Measurements from ENCODE around the gene ACOT12. TPM values are rescaled to one million over a fixed set of nuclear protein-coding genes. Genes with fewer than 3 reads are reported as not detected.

ACOT12 gene
- total and polyA plus RNA-seq, 2 experiments from 2014 or later, result not detected

- Histone ChIP-seq H3K36me3 (ENCODE audit: low read depth) (no peaks in the 10 kb centered on the region), H2AFZ (no peak overlapping the region), H3K9ac (no peak overlapping the region), H3K4me1 (ENCODE audit: insufficient read depth) (no peaks in the 10 kb centered on the region), H3K27me3 (replicated peaks; ENCODE audit: insufficient read depth) (no peaks in the 10 kb centered on the region), H3K79me2 (ENCODE audit: insufficient read depth) (no peaks in the 10 kb centered on the region), H3F3A (ENCODE audit: insufficient read depth) (no peaks in the 10 kb centered on the region), H3K9me2 (ENCODE audit: insufficient read depth) (no peaks in the 10 kb centered on the region), H3K9me3 (ENCODE audit: low read depth) (no peaks in the 10 kb centered on the region), H3K27ac (no peak overlapping the region), H3K4me2 (ENCODE audit: unreplicated experiment) (no peak overlapping the region), H3K4me3 (no peak overlapping the region), H4K20me1 (ENCODE audit: insufficient read depth) (no peaks in the 10 kb centered on the region)
- TF ChIP-seq EZH2 (IDR thresholded peaks at IDR 0.05; ENCODE audit: insufficient read depth, poor library complexity, severe bottlenecking) (no peak), EZH2phosphoT487 (IDR thresholded peaks at IDR 0.05; ENCODE audit: insufficient read depth, low read depth) (no peak)
- WGBS, 2 experiments (ENCODE audit: low coverage in 1 of 2, low lambda C conversion rate in 2 of 2, missing lambda C conversion rate in 2 of 2), result 44 to 46% methylated on average over 5 of the region's 5 CpGs
- in situ Hi-C loops (cut with MboI), result no loop called here
- no peak for DNase-seq
These were observed 34.8 kb downstream of the ACOT12 start for GRCh38 chr5:81359108-81359507.

GRCh38 chr5:81355291-81356251, 38.4 kb downstream of the ACOT12 start:
- Histone ChIP-seq H3K27ac (no peak overlapping the region), H3K4me3 (no peak overlapping the region), H3F3A (ENCODE audit: insufficient read depth) (no peaks in the 10 kb centered on the region), H3K27me3 (replicated peaks; ENCODE audit: insufficient read depth) (no peaks in the 10 kb centered on the region), H3K9ac (no peak overlapping the region), H2AFZ (no peak overlapping the region), H4K20me1 (ENCODE audit: insufficient read depth) (no peaks in the 10 kb centered on the region), H3K4me2 (ENCODE audit: unreplicated experiment) (no peak overlapping the region), H3K36me3 (ENCODE audit: low read depth) (no peaks in the 10 kb centered on the region), H3K9me3 (ENCODE audit: low read depth) (no peaks in the 10 kb centered on the region), H3K79me2 (ENCODE audit: insufficient read depth) (no peaks in the 10 kb centered on the region), H3K4me1 (ENCODE audit: insufficient read depth) (no peaks in the 10 kb centered on the region), H3K9me2 (ENCODE audit: insufficient read depth) (no peaks in the 10 kb centered on the region)
- WGBS, 2 experiments (ENCODE audit: low coverage in 1 of 2, low lambda C conversion rate in 2 of 2, missing lambda C conversion rate in 2 of 2), result 59 to 62% methylated on average over 11 of the region's 11 CpGs
- no peak for DNase-seq
- TF ChIP-seq EZH2phosphoT487 (IDR thresholded peaks at IDR 0.05; ENCODE audit: insufficient read depth, low read depth), result no peak
- TF ChIP-seq EZH2 (IDR thresholded peaks at IDR 0.05; ENCODE audit: insufficient read depth, poor library complexity, severe bottlenecking), result no peak
- in situ Hi-C loops (cut with MboI), result no loop called here

- no peaks in the 10 kb centered on the region for H3K9me2 ChIP-seq (ENCODE audit: insufficient read depth)
- no peaks in the 10 kb centered on the region for H3K79me2 ChIP-seq (ENCODE audit: insufficient read depth)
- no peaks in the 10 kb centered on the region for H3K36me3 ChIP-seq (ENCODE audit: low read depth)
- H3K27me3 ChIP-seq (replicated peaks; ENCODE audit: insufficient read depth), result no peaks in the 10 kb centered on the region
- H3K9me3 ChIP-seq (ENCODE audit: low read depth), result no peaks in the 10 kb centered on the region
- H3K4me3 ChIP-seq, result no peak overlapping the region
- in situ Hi-C loops (cut with MboI), result no loop called here
- no peak overlapping the region for H3K27ac ChIP-seq
- H3F3A ChIP-seq (ENCODE audit: insufficient read depth), result no peaks in the 10 kb centered on the region
- no peaks in the 10 kb centered on the region for H4K20me1 ChIP-seq (ENCODE audit: insufficient read depth)
- H3K9ac ChIP-seq, result no peak overlapping the region
- H2AFZ ChIP-seq, result no peak overlapping the region
- no peak for DNase-seq
- H3K4me2 ChIP-seq (ENCODE audit: unreplicated experiment), result no peak overlapping the region
- WGBS, 2 experiments (ENCODE audit: low coverage in 1 of 2, low lambda C conversion rate in 2 of 2, missing lambda C conversion rate in 2 of 2), result 29 to 42% methylated on average over 2 of the region's 2 CpGs
- TF ChIP-seq EZH2 (IDR thresholded peaks at IDR 0.05; ENCODE audit: insufficient read depth, poor library complexity, severe bottlenecking), result no peak
- TF ChIP-seq EZH2phosphoT487 (IDR thresholded peaks at IDR 0.05; ENCODE audit: insufficient read depth, low read depth), result no peak
- H3K4me1 ChIP-seq (ENCODE audit: insufficient read depth), result no peaks in the 10 kb centered on the region
These were observed 39.8 kb downstream of the ACOT12 start for GRCh38 chr5:81354093-81354492.

- Histone ChIP-seq H3K27me3 (replicated peaks; ENCODE audit: insufficient read depth) (no peaks in the 10 kb centered on the region), H3K4me1 (ENCODE audit: insufficient read depth) (no peaks in the 10 kb centered on the region), H4K20me1 (ENCODE audit: insufficient read depth) (no peaks in the 10 kb centered on the region), H3K9me3 (ENCODE audit: low read depth) (no peaks in the 10 kb centered on the region), H3F3A (ENCODE audit: insufficient read depth) (no peaks in the 10 kb centered on the region), H3K4me2 (ENCODE audit: unreplicated experiment) (no peak overlapping the region), H3K27ac (no peak overlapping the region), H3K36me3 (ENCODE audit: low read depth) (no peaks in the 10 kb centered on the region), H3K9ac (no peak overlapping the region), H3K9me2 (ENCODE audit: insufficient read depth) (no peaks in the 10 kb centered on the region), H3K79me2 (ENCODE audit: insufficient read depth) (no peaks in the 10 kb centered on the region), H3K4me3 (no peak overlapping the region), H2AFZ (no peak overlapping the region)
- TF ChIP-seq EZH2phosphoT487 (IDR thresholded peaks at IDR 0.05; ENCODE audit: insufficient read depth, low read depth) (no peak), EZH2 (IDR thresholded peaks at IDR 0.05; ENCODE audit: insufficient read depth, poor library complexity, severe bottlenecking) (no peak)
- DNase-seq, result no peak
- in situ Hi-C loops (cut with MboI), result no loop called here
- 43 to 44% methylated on average over 5 of the region's 5 CpGs for WGBS, 2 experiments (ENCODE audit: low coverage in 1 of 2, low lambda C conversion rate in 2 of 2, missing lambda C conversion rate in 2 of 2)
These were observed 40.7 kb downstream of the ACOT12 start for GRCh38 chr5:81353189-81353588.

Data from GM23248 (cell line).